HG03039 (cell line): ENCODE results near the gene PTGIS.

Source experiments
- ATAC-seq: cut with Tn5 transposase; IDR thresholded peaks from one replicate; pipeline ENCODE4 v1.9.1; 2021; ENCODE audit warnings: mild to moderate bottlenecking, moderate library complexity; ENCODE audit not compliant: unreplicated experiment

The PTGIS gene

GRCh38 chr20:49532285-49532946 lies 35.5 kb downstream of the PTGIS start:
- ATAC-seq = no peak

- no peak for ATAC-seq
These were observed 38.5 kb downstream of the PTGIS start for GRCh38 chr20:49529470-49529869.

- ATAC-seq = no peak
These were observed 41.4 kb downstream of the PTGIS start for GRCh38 chr20:49526568-49526967.

- ATAC-seq = no peak
These were observed 41.9 kb downstream of the PTGIS start for GRCh38 chr20:49526056-49526455.

GRCh38 chr20:49523767-49524360 lies 44.1 kb downstream of the PTGIS start:
- no peak for ATAC-seq

GRCh38 chr20:49521356-49521755 lies 46.6 kb downstream of the PTGIS start:
- no peak for ATAC-seq

- ATAC-seq = no peak
These were observed 48.1 kb downstream of the PTGIS start for GRCh38 chr20:49519777-49520359.

GRCh38 chr20:49519212-49519712 lies 48.7 kb downstream of the PTGIS start:
- no peak for ATAC-seq

- no peak for ATAC-seq
These were observed 49.4 kb downstream of the PTGIS start for GRCh38 chr20:49518576-49518975.

- no peak for ATAC-seq
These were observed 50.2 kb downstream of the PTGIS start for GRCh38 chr20:49517805-49518100.

GRCh38 chr20:49516916-49517804 lies 50.8 kb downstream of the PTGIS start:
- no peak for ATAC-seq

GRCh38 chr20:49515586-49515985 lies 52.4 kb downstream of the PTGIS start:
- ATAC-seq = no peak

GRCh38 chr20:49513517-49513916 lies 54.4 kb downstream of the PTGIS start:
- ATAC-seq = no peak

- no peak for ATAC-seq
These were observed 54.9 kb downstream of the PTGIS start for GRCh38 chr20:49513009-49513408.

GRCh38 chr20:49511788-49512525 lies 56.0 kb downstream of the PTGIS start:
- ATAC-seq = no peak

- no peak for ATAC-seq
These were observed 57.3 kb downstream of the PTGIS start for GRCh38 chr20:49510562-49511122.

GRCh38 chr20:49508435-49509199 lies 59.3 kb downstream of the PTGIS start:
- ATAC-seq = no peak

- ATAC-seq = no peak
These were observed 60.0 kb downstream of the PTGIS start for GRCh38 chr20:49507741-49508434.

GRCh38 chr20:49505518-49505917 lies 62.4 kb downstream of the PTGIS start:
- ATAC-seq = no peak
